Caco-2 (cell line): ENCODE measurements around the gene FRYL. TPM values are rescaled to one million over a fixed set of nuclear protein-coding genes. Genes with fewer than 3 reads are reported as not detected.

ENCODE experiments used
- BruUV-seq: library from RNA; stranded (reverse); fragments of 400-500 nt; replicated peaks from 2 replicates; lab custom pipeline; 2021; lab: Mats Ljungman, UMichigan
- CTCF ChIA-PET: fragments of 300-600 bp; sonication (Branson Sonifier 250); formaldehyde crosslinking; loops from one replicate; lab custom pipeline; 2022; ENCODE audit warnings: antibody characterized with exemption; lab: Charles Lee
- POLR2A ChIA-PET: fragments of 300-600 bp; sonication (Branson Sonifier 250); formaldehyde crosslinking; loops from one replicate; lab custom pipeline; 2022; ENCODE audit warnings: antibody characterized with exemption; lab: Charles Lee
- DNase-seq, 2 experiments: peaks; one replicate each; pipeline versions ENCODE4 v3.0.0 to v3.0.0-alpha.2; 2020 to 2022
- H3K27me3 ChIP-seq: replicated peaks from 2 replicates; pipeline ENCODE4 v1.6.0; 2011; ENCODE audit warnings: low read length; ENCODE audit not compliant: control insufficient read depth, insufficient read depth
- H3K36me3 ChIP-seq: 2 replicates; pipeline ENCODE4 v1.5.1; 2011; ENCODE audit warnings: low read length; ENCODE audit not compliant: control insufficient read depth, insufficient read depth
- H3K4me1 ChIP-seq: fragments of 250-450 bp; sonication (Bioruptor Pico); 2 replicates; pipeline ENCODE4 v1.5.1; 2020; ENCODE audit warnings: mild to moderate bottlenecking
- H3K4me3 ChIP-seq: 2 replicates; pipeline ENCODE4 v1.5.1; 2011; ENCODE audit warnings: low read depth, mild to moderate bottlenecking, control low read depth, low read length
- H3K9me3 ChIP-seq: fragments of 250-450 bp; sonication (Bioruptor Pico); 2 replicates; pipeline ENCODE4 v1.5.1; 2020; ENCODE audit warnings: mild to moderate bottlenecking, moderate library complexity
- H3K27ac Mint-ChIP-seq: one replicate; pipeline ENCODE4 v1.8.0; 2022; ENCODE audit warnings: mixed read lengths; ENCODE audit not compliant: unreplicated experiment
- H3K27me3 Mint-ChIP-seq: one replicate; pipeline ENCODE4 v1.8.0; 2022; ENCODE audit warnings: mixed read lengths; ENCODE audit not compliant: insufficient read depth, unreplicated experiment
- H3K36me3 Mint-ChIP-seq: one replicate; pipeline ENCODE4 v1.8.0; 2022; ENCODE audit warnings: mild to moderate bottlenecking, mixed read lengths; ENCODE audit not compliant: insufficient read depth, unreplicated experiment
- H3K4me1 Mint-ChIP-seq: one replicate; pipeline ENCODE4 v1.8.0; 2022; ENCODE audit warnings: low read depth, mixed read lengths; ENCODE audit not compliant: unreplicated experiment
- H3K4me3 Mint-ChIP-seq: one replicate; pipeline ENCODE4 v1.8.0; 2022; ENCODE audit warnings: mild to moderate bottlenecking, moderate library complexity, mixed read lengths; ENCODE audit not compliant: unreplicated experiment
- H3K9me3 Mint-ChIP-seq: one replicate; pipeline ENCODE4 v1.8.0; 2022; ENCODE audit warnings: mixed read lengths; ENCODE audit not compliant: unreplicated experiment
- intact Hi-C: fragments of 100-400 bp; cut with micrococcal nuclease; formaldehyde crosslinking; loops from one replicate; pipeline ENCODE4 v1.10.0; 2022; ENCODE audit not compliant: unreplicated experiment
- total RNA-seq: library from RNA; stranded (reverse); gene quantifications from 2 replicates; pipeline ENCODE4 v1.2.3, GENCODE V29; 2022
- TF ChIP-seq, protein P1 (sequence below), 2 experiments: fragments of 200-600 bp in 1 of 2; IDR thresholded peaks; 1 replicate in 1 of 2; 2 replicates in 1 of 2; pipeline versions ENCODE4 v1.5.1 to v1.8.0; 2011 to 2022; ENCODE audit warnings: antibody characterized with exemption in 1 of 2, control low read depth in 1 of 2, inconsistent platforms in 1 of 2, low read depth in 1 of 2, low read length in 1 of 2, mild to moderate bottlenecking in 1 of 2, moderate library complexity in 1 of 2; ENCODE audit not compliant: insufficient read depth in 1 of 2, severe bottlenecking in 1 of 2, unreplicated experiment in 1 of 2

Gene FRYL
- total RNA-seq, 1 experiment from 2014 or later, result 27.4 TPM

DNA sequence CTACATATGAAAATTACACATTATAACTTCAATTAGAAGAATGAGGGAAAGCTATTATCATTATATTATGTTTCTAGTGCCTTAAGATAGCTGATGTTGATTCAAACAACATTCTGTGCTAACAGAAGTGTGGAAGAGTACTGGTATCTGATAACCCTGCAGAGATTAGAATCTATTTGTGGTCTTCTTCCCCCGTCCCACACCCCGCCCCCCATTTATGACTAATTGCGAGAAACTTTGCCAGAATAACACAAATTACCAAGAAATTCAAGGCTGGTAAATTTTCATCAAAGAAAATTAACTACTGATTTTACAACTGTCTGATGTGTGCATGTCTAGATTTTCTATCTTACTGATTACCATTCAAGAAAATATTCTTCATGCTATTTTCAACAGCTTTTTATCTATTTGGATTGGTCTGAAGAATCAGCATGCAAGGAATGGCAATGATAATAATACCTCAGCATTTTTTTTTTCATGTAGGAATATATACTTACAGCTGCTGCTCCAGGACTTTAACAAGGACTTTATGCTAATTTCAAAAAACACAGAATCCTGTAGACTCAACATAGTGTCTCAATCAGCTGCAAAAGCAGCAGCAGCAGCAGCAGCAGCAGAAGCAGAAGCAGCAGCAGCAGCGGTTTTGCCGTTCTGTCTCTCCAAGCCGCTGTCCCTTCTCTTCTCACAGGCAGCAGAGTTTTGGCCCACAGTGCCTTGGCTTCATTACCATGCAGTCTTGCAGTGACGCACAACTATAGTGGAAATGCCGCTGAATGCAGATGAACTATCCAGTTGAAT is 126.7 kb downstream of the FRYL start:
- no peaks in the 10 kb centered on the region for H3K9me3 ChIP-seq
- intact Hi-C loops, result no loop called here
- POLR2A ChIA-PET, result no interaction called here
- CTCF ChIA-PET, result no interaction called here
- H3K4me3 ChIP-seq, result no peak overlapping the region
- no TSS peak for BruUV-seq
- Mint-ChIP-seq H3K27ac (no peak overlapping the region), H3K9me3 (no peaks in the 10 kb centered on the region), H3K4me1 (peaks cover 1% of the 10 kb centered on the region), H3K36me3 (peaks cover 7% of the 10 kb centered on the region), H3K27me3 (no peaks in the 10 kb centered on the region), H3K4me3 (no peak overlapping the region)
- no peak for DNase-seq
- no peaks in the 10 kb centered on the region for H3K27me3 ChIP-seq
- no peaks in the 10 kb centered on the region for H3K36me3 ChIP-seq
- TF ChIP-seq, protein P1, sequence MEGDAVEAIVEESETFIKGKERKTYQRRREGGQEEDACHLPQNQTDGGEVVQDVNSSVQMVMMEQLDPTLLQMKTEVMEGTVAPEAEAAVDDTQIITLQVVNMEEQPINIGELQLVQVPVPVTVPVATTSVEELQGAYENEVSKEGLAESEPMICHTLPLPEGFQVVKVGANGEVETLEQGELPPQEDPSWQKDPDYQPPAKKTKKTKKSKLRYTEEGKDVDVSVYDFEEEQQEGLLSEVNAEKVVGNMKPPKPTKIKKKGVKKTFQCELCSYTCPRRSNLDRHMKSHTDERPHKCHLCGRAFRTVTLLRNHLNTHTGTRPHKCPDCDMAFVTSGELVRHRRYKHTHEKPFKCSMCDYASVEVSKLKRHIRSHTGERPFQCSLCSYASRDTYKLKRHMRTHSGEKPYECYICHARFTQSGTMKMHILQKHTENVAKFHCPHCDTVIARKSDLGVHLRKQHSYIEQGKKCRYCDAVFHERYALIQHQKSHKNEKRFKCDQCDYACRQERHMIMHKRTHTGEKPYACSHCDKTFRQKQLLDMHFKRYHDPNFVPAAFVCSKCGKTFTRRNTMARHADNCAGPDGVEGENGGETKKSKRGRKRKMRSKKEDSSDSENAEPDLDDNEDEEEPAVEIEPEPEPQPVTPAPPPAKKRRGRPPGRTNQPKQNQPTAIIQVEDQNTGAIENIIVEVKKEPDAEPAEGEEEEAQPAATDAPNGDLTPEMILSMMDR (IDR thresholded peaks at IDR 0.05; ENCODE audit: insufficient read depth in 1 of 2, low read depth in 1 of 2, low read length in 1 of 2, severe bottlenecking in 1 of 2, unreplicated experiment in 1 of 2), result no peak
- H3K4me1 ChIP-seq, result no peaks in the 10 kb centered on the region

DNA sequence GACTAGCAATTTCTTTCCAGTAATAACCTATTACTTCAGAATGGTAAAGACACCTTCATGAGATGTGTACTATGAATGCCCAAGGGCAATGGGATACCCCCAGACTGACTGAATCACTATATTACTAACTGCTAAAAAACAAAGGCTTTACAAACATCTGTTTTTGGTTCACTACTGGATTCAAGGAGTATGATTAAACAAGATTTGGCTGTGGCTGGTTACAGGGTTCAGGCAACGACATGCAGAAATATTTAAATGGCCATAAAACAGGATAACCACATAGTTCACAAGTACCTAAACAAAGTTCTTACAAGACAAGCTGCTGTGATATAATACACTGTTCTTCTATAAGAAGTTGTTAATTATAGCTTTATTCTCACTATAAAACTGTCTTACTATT is 128.2 kb downstream of the FRYL start:
- BruUV-seq, result no TSS peak
- Mint-ChIP-seq H3K27me3 (no peaks in the 10 kb centered on the region), H3K9me3 (no peaks in the 10 kb centered on the region), H3K36me3 (peaks cover 7% of the 10 kb centered on the region), H3K4me3 (no peak overlapping the region), H3K4me1 (peaks cover 7% of the 10 kb centered on the region), H3K27ac (peak overlapping the region; percentile 11)
- ChIA-PET POLR2A (interaction anchor here (0.5 kb wide), 1 partner anchor 128 kb away, joined by 6 read pairs; no protein-coding TSS in a partner anchor), CTCF (no interaction called here)
- TF ChIP-seq, protein P1 (IDR thresholded peaks at IDR 0.05; ENCODE audit: insufficient read depth in 1 of 2, low read depth in 1 of 2, low read length in 1 of 2, severe bottlenecking in 1 of 2, unreplicated experiment in 1 of 2), result no peak
- H3K36me3 ChIP-seq, result no peaks in the 10 kb centered on the region
- intact Hi-C loops, result no loop called here
- H3K9me3 ChIP-seq, result no peaks in the 10 kb centered on the region
- H3K4me1 ChIP-seq, result no peaks in the 10 kb centered on the region
- no peaks in the 10 kb centered on the region for H3K27me3 ChIP-seq
- no peak overlapping the region for H3K4me3 ChIP-seq
- DNase-seq, result no peak

DNA sequence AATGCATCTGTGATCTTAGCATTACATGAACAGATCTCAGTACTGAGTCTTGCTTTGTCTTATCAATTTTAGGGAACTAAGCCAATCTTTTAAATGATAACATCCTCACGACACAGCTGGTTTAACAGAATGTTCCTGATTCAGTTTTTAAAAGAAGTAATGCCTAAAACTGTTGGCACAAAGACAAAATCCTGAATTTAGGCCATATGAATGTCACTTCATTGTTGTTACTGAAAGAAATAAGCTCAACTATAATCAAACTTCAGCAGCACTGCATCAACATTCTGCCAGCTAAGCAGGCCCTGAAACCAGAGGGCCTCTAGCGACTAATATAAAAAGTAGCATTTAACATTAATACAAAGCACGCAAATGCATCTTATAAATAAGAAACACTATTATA is 130.6 kb downstream of the FRYL start:
- Histone ChIP-seq H3K36me3 (no peaks in the 10 kb centered on the region), H3K4me3 (no peak overlapping the region), H3K9me3 (no peaks in the 10 kb centered on the region), H3K27me3 (no peaks in the 10 kb centered on the region), H3K4me1 (no peaks in the 10 kb centered on the region)
- no TSS peak for BruUV-seq
- Mint-ChIP-seq H3K9me3 (no peaks in the 10 kb centered on the region), H3K27ac (no peak overlapping the region), H3K36me3 (peaks cover 7% of the 10 kb centered on the region), H3K4me1 (peaks cover 7% of the 10 kb centered on the region), H3K27me3 (no peaks in the 10 kb centered on the region), H3K4me3 (no peak overlapping the region)
- intact Hi-C loops, result no loop called here
- TF ChIP-seq, protein P1 (IDR thresholded peaks at IDR 0.05; ENCODE audit: insufficient read depth in 1 of 2, low read depth in 1 of 2, low read length in 1 of 2, severe bottlenecking in 1 of 2, unreplicated experiment in 1 of 2), result no peak
- DNase-seq, result no peak
- CTCF ChIA-PET, result no interaction called here
- POLR2A ChIA-PET, result no interaction called here
